DMS79 (cell line): ENCODE data around the gene LONRF2.
"Not testable (repeated sequence)": the region's sequence is repeated elsewhere in the genome, so short reads cannot be mapped to it uniquely, and the experiment has no call there.

Source experiments
- DNase-seq: peaks from one replicate; lab custom pipeline; 2025; lab: John Stamatoyannopoulos, UW

The LONRF2 gene

DNA sequence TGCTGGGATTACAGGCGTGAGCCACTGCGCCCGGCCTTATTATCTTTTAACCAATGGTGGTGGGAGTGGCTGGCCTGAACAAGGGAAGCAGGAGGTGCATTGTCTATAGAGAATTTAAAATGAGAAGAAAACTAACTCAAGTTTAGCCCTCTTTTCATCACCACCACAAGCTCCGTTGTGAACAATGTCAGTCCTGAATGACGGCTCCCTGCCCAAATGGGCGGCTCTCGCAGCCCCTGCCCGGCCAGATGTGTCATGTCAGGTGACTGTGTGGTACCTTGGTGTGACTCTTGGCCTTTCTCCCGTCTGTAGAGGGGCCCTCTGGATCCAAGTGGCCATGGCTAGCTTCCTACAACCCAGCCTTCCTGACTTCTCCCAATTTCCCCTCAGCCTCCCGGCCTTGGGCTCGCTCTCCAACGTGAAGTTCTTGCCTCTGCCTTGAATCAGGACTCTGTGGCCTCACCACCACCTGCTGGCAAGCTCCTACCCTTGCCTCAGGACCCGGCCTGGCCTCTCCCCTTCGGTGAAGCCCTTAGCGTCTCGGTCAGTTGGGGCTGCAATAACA is 67.6 kb downstream of the LONRF2 start:
- DNase-seq, result no peak

DNA sequence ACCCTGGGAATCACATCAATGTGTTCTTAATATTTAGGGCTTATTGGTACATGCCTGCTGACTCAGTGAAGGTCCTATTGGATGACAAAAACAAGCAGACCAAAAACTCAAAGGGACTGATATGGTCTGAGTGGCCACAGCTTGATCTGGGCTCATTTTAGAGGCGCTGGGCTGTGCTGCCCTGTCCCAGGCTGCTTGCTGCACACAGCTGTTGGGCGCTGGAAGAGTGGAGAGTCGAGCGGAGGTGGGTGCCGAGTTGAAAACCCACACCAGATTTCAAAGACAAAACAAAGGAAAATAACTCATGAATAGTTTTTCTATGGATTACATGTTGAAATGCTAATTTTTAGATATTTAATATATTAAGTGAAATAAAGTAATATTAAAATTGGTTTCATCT is 68.5 kb downstream of the LONRF2 start:
- DNase-seq, result no peak

DNA sequence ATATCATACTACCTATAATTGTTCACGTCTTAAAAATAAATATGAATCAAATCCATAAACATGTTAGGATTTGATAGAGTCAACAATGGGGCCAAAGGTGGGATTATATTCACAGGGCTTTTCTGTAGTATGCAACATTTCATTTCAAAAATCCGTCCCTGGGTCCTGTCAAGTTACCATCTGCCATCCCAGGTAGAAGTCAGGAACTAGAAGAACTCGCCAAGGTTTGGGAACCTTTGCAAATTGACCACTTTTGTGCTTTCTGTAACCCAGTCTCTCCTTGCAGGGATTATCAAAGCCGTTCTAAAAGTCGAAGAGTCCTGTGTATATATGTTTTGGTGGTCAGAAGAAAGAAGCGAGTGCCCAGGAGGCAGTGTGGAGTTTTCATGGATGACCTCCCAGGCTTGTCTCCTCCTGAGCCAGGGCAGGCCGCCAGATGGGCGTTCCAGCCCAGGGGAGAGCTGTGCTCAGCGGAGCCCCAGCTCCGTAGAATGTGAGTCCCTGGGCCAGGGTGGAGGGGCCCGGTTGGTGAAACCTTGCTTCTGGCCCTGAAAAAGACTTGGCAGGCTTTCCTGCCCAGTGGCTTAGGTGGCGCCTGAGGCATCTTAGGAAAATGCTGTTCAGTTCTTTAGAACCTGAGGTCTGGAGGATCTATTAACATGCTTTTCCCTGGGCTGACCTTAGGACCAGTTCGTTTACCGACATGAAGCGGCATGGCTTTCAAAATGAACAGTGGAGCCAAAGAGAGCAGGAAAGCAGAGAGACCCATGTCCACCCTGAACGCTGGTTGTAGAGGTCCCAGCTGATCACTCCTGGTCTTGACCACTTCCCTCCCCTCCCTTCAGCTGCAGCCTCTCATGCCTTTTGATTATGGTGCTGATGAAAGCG is 69.2 kb downstream of the LONRF2 start:
- no peak for DNase-seq

DNA sequence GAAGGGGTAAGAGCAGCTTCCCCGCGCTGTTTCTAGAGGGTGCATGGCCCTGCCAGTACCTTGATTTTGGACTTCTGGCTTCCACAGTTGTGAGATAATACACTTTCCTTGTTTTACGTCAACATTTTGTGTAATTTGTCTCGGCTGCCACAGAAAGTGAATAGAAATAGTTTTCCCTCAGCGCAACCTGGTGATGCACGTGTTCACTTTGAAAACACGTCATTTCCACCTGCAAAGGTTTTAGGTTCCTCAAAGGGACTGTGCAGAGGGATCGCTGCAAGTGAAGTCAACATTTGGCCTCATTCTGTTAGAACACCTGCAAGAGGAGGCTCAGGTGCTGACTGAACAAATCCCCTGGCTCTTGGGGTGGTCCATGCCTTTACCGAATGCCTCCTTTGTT is 71.7 kb downstream of the LONRF2 start:
- DNase-seq, result no peak

DNA sequence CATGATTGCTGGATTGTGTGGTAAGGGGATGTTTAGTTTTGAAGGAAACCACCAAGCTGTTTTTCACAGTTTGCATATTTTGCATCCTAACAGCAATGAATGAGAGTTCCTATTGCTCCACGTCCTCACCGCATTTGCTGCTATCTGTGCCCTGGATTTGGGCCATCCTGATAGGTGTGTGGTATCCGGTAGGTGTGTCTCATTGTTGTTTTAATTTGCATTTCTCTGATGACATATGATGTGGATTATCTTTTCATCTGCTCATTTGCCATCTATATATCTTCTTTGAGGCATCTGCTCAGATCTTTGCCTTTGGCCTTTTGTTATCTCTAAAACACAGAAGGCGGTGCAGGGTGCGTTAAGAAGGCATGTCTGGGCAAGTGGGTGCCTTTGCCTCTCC is 73.3 kb downstream of the LONRF2 start:
- no peak for DNase-seq

DNA sequence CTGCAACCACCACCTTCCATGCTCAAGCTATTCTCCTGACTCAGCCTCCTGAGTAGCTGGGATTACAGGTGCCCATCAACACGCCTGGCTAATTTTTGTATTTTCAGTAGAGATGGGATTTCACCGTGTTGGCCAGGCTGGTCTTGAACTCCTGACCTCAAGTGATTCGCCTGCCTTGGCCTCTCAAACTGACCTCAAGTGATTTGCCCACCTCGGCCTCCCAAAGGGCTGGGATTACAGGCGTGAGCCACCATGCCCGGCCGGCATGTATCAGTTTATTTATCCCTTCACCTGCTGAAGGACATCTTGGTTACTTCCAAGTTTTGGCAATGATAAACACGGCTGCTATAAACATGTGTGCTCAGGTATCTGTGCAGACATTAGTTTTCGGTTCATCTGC is 73.7 kb downstream of the LONRF2 start:
- not testable (repeated sequence) for DNase-seq

DNA sequence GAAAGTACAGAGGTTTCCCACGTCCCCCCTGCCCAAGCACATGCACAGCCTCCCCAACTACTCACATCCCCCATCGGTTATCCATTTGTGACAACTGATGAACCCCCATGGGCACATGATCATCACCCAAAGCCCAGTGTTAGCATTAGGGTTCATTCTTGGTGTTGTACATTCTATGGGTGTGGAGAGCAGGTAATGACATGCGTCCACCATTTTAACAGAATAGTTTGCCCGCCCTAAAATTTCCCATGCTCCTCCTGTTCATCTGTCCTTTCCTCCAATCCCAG is 74.3 kb downstream of the LONRF2 start:
- no peak for DNase-seq

DNA sequence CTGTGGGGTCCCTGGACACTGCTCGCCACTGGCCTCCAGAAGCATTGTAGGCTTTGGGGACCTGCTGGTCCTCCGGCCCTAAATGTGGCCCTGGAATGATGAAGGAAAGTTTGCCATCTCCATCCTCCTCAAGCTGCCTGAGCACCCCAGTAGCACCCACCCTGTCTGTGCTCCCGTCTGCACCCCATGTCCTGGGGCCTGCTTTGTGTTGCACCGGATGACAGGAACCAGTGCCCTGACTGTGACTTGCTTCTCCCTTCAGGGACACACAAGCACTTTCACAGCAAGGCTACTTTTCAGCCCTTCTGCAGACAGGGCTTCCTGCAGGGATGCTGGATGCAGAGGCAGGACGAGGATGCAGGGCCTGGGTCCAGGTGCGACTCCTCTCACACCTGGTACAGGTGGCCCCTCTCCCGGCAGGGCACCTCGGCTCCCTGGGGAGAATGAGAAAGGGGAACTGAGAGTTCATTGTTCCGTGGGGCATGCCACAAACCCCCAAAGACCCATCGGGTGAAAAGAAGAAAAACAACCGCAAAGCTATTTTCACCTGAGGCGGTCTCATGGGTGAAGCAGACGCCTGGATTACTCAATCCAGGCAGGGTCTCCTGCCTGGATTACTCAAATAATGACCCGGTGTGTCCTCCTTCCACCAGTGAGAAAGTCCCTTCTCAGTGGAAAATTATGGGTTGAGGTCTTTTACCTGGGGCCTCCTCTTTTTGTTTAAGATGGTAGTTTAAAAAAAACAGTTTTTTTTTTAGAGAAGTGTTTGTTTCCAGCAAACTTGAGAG is 74.9 kb downstream of the LONRF2 start:
- DNase-seq, result no peak

DNA sequence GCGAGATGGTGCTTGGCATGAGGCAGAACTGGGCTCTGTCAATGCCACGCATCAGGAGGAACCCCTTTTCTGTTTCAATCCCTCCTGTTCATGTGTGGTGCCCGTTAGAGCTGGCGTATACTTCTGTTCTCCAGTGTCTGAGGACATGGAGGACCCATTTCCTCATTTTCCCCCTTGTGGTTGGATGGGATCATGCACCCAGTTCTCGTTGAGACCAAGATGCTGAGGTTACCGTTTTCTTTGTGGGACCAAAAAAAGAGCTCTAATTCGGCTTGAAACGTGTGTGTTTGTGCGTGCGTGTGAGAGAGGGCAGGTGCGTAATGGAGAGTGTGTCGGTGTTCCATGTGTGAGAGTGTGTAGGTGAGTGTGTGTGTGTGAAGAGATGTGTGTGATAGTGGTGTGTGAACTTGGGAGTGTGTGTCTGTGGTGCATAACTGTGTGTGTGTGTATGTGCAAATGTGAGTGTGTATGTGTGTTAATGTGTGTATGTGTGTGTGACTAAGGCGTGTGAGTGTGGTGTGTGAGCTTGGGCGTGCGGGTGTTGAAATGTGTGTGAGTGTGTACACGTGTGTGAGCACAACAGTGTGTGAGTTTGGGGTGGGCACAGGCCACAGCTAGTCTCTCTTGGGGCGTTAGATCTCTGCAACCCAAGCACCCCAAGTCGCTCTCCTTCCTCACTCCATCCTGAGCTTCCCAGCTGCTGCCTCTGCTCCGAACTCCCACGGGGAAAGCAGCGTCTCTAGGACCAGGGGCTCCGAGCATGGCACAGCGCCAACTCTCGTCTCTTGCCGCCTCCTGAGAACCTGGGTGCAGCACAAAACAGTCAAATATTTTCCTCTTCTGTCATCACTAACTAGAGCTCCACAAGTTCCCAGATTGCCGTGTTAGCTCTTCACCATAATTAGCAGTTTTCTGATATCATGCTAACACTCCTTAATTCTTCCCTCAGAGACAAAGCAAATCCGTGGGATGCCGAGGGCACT is 75.8 kb downstream of the LONRF2 start:
- no peak for DNase-seq

DNA sequence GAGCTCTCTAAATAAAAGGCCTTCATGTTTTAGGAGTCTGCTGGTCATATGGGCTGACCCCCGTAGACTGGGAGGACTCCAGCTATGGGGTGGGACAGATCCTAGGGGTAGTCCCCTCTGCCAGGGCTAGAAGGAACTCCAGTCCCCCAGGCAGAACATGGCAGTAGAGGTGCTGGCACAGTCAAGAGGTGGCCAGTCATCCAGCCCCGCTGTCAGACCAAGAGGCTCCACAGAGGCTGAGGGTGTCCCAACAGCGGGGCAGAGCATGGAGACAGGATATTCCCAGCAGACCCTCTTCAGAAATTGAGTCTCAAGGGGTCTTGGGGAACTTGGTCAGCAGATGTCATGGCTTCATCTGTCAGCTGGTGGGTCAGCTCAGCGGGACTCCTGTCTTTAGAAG is 76.6 kb downstream of the LONRF2 start:
- no peak for DNase-seq

DNA sequence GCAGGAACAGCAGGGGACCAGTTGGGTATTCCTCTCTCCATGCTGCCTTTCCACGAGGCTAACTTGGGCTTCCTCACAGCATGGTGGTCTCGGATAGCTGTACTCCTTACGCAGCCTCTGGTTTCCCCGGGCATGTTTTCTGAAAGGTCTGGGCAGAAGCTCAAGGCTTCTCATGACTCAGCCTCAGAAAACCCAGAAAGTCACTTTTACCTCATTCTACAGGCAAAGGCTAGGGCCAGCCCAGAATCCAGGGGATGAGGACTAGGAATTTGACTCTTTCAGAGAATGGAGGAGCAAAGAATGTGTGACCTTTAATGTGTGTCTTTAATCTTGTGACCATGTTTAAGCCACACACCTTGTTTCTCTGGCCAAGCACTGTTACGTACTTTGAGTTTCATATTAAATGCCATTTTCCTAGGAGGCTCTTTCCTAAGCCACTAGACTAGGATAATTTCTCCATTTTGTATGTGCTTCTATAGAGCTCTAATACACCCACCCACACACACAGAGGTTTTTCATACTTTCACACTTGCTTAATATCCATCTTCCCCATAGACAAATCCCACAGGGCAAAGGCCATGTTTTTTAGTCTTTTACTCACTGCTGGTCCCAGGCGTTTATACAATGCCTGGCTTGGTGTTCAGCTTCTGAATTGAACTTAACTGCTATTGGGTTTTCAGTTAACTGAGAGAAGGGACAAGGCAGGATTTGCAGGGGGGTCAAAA is 77.3 kb downstream of the LONRF2 start:
- no peak for DNase-seq

DNA sequence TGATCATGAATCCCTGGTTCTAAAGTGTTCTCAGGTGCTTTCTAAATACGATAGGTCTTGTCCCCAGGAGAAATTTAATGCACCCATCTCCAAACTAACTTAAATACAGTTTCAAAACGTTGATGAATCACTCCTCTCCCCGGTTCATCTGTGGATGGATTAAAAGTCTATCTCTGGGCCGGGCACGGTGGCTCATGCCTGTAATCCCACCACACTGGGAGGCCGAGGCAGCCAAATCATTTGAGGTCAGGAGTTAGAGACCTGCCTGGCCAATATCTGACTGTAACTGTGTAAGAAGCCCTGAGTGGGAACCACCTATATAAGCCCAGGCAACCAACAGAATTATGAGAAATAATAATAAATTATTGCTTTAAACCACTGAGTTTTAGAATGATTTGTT is 78.7 kb downstream of the LONRF2 start:
- DNase-seq, result no peak

DNA sequence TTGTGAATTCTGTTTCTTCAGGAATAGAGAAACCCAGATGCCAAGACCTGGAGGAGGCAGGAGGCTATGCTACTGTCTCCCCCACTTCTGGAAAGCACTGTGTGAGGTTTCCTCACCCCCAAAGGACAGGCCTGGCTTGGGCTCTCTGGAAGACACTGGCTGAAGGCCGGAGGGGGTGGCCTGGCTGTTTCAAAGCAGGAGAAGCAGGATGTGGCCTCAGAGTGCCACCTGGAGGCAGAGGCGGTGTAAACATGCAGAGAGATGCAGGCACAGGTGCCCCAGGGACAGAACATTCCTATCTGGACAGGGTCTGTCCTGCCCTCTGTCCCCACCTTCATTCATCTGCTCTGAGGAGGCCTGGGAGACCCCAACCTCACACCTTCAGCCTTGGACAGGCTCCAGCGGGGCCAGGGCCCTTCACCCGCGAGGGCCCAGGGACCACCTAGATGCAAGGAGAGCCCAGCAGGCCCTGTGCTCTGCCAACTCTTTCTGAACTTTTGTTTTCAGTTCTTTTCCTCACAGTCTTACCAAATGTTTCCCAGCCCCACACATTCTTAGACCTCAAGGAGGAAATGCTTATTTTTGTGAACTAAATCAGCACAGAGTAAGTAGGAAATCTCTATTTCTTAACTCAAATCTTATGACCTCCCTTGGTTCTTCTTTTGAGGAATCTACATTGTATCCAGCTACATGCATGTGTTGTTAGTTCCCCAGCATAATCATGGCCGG is 79.2 kb downstream of the LONRF2 start:
- no peak for DNase-seq

DNA sequence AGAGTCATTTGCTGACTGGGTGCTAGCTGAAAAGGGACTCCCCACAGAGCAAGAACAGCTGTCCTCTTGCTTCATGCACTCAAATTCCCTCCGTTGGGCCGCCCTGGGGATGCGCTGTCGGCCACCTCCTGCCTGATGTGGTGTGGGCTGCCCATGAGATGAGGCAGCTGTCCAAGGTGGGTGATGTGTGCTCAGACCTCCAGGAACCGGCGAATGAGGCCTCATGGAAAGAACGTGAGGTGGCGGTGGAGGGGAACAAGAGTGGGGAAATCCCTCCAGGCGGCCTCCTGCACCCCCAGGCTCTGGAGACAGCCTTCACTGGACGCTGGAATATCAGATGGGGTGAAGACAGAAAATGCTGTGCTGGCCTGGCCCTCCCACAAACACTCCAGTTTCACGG is 79.8 kb downstream of the LONRF2 start:
- DNase-seq, result no peak

DNA sequence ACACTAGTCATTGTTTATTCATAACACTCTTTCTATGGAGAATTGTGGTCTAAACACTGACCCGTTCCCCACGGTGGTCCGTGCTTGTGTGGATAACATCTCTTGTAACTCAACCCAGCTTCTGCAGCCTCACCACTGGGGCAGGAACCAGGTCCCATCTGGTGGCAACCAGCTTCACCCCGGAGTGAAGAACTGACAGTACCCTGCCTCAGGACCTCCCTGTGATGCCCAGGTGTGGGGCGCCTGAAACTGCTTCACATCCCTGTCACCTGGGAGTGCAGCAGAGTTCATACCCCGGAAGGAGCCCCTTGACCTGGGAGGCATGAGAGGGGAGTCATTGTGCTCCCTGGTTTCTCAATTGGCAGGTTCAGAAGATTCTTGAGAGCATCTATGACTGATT is 81.1 kb downstream of the LONRF2 start:
- no peak for DNase-seq

DNA sequence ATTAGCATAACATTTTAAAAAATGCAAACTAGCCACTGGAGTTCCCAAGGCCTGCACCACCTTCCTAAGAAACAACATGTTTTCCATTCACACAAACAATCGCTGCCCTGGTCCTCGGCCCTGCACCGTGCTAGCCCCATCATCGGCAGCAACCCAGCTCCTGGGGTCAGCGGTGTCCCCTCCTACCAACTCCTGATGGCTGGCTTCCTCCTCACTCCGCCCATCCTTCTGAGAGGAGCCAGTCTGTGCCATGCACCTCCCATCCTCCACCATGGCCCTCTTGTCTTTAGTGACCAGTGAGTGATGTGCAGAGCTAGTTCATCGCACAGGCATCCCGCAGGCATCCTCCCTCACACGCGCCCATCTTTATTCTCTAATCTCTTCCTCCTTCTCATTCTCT is 81.9 kb downstream of the LONRF2 start:
- DNase-seq, result no peak

DNA sequence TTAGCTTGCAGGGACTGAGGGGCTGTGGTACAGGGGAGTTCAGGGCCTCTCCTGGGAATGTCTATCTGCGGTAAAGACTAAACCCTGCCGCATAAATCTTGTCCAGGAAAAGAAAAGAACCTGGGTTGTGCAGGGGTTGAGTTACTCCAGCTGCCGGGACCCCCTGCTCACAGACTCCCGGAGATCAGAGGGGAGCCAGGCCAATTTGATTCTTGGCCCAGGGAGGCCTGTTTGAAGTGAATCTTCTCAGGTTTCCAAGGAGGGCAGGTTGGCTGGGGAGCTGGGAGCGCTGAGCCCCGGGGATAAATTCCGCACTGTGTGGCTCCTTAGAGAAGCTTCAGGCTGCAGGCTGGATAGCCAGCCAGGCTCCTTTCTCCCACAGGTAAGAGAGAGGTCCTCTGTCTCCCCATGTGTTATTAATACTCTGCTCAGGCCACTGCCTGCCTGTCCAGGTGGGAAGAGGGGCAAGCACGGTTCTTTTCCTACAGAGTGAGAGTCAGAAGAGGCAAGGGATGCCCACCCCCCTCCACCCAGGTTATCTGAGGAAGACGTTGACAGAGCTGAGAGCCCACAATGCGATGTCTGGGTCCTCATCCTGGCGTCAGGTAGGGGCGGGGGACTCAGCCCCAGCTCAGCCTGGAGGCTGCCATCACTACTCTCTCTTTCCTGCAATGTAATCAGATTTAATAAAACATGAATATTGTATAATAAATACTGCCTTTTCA is 82.7 kb downstream of the LONRF2 start:
- DNase-seq, result no peak

DNA sequence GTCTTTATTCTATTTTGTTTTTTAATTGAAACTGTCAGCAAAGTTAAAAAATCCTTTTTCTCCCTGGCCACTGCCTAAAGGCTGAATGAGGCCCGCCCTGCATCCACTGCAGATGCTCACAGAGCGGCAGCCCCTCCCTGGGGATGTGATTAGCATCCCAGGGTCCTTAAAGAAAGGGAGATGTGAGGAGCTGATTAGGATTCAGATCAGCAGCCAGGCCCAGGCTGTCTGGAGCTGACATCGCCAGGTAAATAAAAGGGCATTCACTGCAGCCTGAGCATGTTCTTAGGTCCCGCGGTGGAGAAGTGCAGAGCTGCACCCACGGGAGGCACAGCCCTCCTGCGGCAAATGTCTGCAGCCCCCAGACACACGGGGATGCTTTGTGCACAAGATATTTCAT is 83.8 kb downstream of the LONRF2 start:
- DNase-seq, result no peak

DNA sequence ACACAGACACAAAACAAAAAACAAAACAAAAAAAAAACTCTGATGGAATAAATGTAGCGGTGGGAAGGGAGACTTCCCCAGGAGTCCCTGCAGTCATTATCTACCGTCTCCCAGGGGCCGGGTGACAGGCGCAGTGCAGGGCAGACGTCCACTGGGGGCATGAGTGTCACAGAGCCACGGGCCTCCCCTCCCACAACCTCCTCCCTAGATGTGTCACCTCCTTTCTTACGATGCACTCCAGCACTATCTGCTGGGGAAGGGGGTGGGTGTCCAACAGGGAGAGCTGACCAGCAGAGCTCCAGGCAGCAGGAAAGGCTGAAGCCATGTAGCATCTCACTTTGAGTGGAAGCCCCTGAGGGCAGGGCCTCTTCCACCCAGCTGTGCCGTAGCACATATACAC is 84.5 kb downstream of the LONRF2 start:
- no peak for DNase-seq

DNA sequence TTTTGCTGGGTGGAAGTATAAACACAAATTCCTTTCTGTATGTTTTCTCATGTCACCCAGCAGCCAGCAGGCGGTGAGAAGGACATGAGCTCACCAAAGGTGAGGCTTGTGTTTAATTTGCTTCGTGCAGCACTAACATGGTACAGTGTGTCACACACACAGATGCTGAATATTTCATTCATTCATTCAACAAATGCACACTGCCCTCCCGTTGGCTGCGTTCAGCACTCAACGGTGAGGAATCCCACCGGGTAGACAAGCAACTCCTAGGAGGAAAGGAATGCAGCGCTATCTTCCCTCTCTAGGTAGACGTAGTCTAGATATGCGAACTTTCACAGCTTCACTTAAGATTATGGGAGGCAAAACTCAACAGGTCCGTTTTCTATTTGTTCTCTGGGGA is 85.1 kb downstream of the LONRF2 start:
- no peak for DNase-seq
